Measurements from ENCODE around the gene KLK13. TPM values are rescaled to one million over a fixed set of nuclear protein-coding genes. Genes with fewer than 3 reads are reported as not detected.

KLK13 gene
- total RNA-seq, 1 experiment from 2014 or later = not detected

GRCh38 chr19:51027126-51027806, 37.6 kb downstream of the KLK13 start:
- no TSS peak for BruUV-seq (replicated peaks)
- no peak overlapping the region for H3K27ac ChIP-seq (ENCODE audit: low read depth, low read length, poor library complexity, severe bottlenecking)
- H3K4me3 ChIP-seq (ENCODE audit: low read depth, low read length, poor library complexity, severe bottlenecking) = no peak overlapping the region
- H3K36me3 ChIP-seq (ENCODE audit: insufficient read depth, low read length, poor library complexity, severe bottlenecking) = no peaks in the 10 kb centered on the region
- TF ChIP-seq, protein P1, sequence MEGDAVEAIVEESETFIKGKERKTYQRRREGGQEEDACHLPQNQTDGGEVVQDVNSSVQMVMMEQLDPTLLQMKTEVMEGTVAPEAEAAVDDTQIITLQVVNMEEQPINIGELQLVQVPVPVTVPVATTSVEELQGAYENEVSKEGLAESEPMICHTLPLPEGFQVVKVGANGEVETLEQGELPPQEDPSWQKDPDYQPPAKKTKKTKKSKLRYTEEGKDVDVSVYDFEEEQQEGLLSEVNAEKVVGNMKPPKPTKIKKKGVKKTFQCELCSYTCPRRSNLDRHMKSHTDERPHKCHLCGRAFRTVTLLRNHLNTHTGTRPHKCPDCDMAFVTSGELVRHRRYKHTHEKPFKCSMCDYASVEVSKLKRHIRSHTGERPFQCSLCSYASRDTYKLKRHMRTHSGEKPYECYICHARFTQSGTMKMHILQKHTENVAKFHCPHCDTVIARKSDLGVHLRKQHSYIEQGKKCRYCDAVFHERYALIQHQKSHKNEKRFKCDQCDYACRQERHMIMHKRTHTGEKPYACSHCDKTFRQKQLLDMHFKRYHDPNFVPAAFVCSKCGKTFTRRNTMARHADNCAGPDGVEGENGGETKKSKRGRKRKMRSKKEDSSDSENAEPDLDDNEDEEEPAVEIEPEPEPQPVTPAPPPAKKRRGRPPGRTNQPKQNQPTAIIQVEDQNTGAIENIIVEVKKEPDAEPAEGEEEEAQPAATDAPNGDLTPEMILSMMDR (conservative IDR thresholded peaks at IDR 0.05; ENCODE audit: low read depth, low read length) = no peak
- no peak for TF ChIP-seq EZH2 (IDR thresholded peaks at IDR 0.05; ENCODE audit: borderline replicate concordance, low read depth, low read length, poor library complexity, severe bottlenecking)
- H3K27me3 ChIP-seq (replicated peaks; ENCODE audit: insufficient read depth, low read depth, low read length, poor library complexity) = peaks cover 59% of the 10 kb centered on the region
- POLR2A ChIA-PET (ENCODE audit: low non-redundant PET) = no interaction called here
- H3K4me1 ChIP-seq (ENCODE audit: insufficient read depth, low read length, poor library complexity, severe bottlenecking) = no peaks in the 10 kb centered on the region
- CTCF ChIA-PET = no interaction called here
- no peak for DNase-seq (ENCODE audit: low spot score)
- no peaks in the 10 kb centered on the region for H3K9me3 ChIP-seq (ENCODE audit: low read depth, low read length, poor library complexity, severe bottlenecking)
- intact Hi-C loops (cut with micrococcal nuclease; ENCODE audit: unreplicated experiment) = no loop called here

GRCh38 chr19:51026554-51026831, 38.4 kb downstream of the KLK13 start, which contains the start of gene KLK11:
TSS of gene KLK11 (minus strand) at chr19:51026616. CDS start at chr19:51025631, 985 bp downstream.
- intact Hi-C loops (cut with micrococcal nuclease; ENCODE audit: unreplicated experiment) = no loop called here
- DNase-seq (ENCODE audit: low spot score) = no peak
- no TSS peak for BruUV-seq (replicated peaks)
- TF ChIP-seq, protein P1 (conservative IDR thresholded peaks at IDR 0.05; ENCODE audit: low read depth, low read length) = no peak
- TF ChIP-seq EZH2 (IDR thresholded peaks at IDR 0.05; ENCODE audit: borderline replicate concordance, low read depth, low read length, poor library complexity, severe bottlenecking) = no peak
- no peaks in the 10 kb centered on the region for H3K4me1 ChIP-seq (ENCODE audit: insufficient read depth, low read length, poor library complexity, severe bottlenecking)
- H3K27me3 ChIP-seq (replicated peaks; ENCODE audit: insufficient read depth, low read depth, low read length, poor library complexity) = peaks cover 65% of the 10 kb centered on the region
- H3K9me3 ChIP-seq (ENCODE audit: low read depth, low read length, poor library complexity, severe bottlenecking) = no peaks in the 10 kb centered on the region
- no peaks in the 10 kb centered on the region for H3K36me3 ChIP-seq (ENCODE audit: insufficient read depth, low read length, poor library complexity, severe bottlenecking)
- H3K4me3 ChIP-seq (ENCODE audit: low read depth, low read length, poor library complexity, severe bottlenecking) = no peak within 1 kb of the TSS
- no peak within 1 kb of the TSS for H3K27ac ChIP-seq (ENCODE audit: low read depth, low read length, poor library complexity, severe bottlenecking)
- ChIA-PET CTCF (no interaction called here), POLR2A (ENCODE audit: low non-redundant PET) (no interaction called here)

- TF ChIP-seq, protein P1 (conservative IDR thresholded peaks at IDR 0.05; ENCODE audit: low read depth, low read length) = no peak
- TF ChIP-seq EZH2 (IDR thresholded peaks at IDR 0.05; ENCODE audit: borderline replicate concordance, low read depth, low read length, poor library complexity, severe bottlenecking) = no peak
- Histone ChIP-seq H3K9me3 (ENCODE audit: low read depth, low read length, poor library complexity, severe bottlenecking) (no peaks in the 10 kb centered on the region), H3K27ac (ENCODE audit: low read depth, low read length, poor library complexity, severe bottlenecking) (no peak overlapping the region), H3K4me3 (ENCODE audit: low read depth, low read length, poor library complexity, severe bottlenecking) (no peak overlapping the region), H3K36me3 (ENCODE audit: insufficient read depth, low read length, poor library complexity, severe bottlenecking) (no peaks in the 10 kb centered on the region), H3K27me3 (replicated peaks; ENCODE audit: insufficient read depth, low read depth, low read length, poor library complexity) (peaks cover 67% of the 10 kb centered on the region), H3K4me1 (ENCODE audit: insufficient read depth, low read length, poor library complexity, severe bottlenecking) (no peaks in the 10 kb centered on the region)
- no TSS peak for BruUV-seq (replicated peaks)
- intact Hi-C loops (cut with micrococcal nuclease; ENCODE audit: unreplicated experiment) = no loop called here
- ChIA-PET CTCF (no interaction called here), POLR2A (ENCODE audit: low non-redundant PET) (interaction anchor here (0.9 kb wide), 1 partner anchor 83 kb away, joined by 6 read pairs; no protein-coding TSS in a partner anchor)
- no peak for DNase-seq (ENCODE audit: low spot score)
These were observed 38.9 kb downstream of the KLK13 start for GRCh38 chr19:51025809-51026553.

Data from A673 (cell line).